ENCODE results near the gene FHIT.
A peak's percentile ranks its signal among the peaks of the same experiment; 100 is the strongest.

FHIT gene

GRCh38 chr3:59769127-59769750 lies 1482.0 kb downstream of the FHIT start:
- no peak for DNase-seq

DNA sequence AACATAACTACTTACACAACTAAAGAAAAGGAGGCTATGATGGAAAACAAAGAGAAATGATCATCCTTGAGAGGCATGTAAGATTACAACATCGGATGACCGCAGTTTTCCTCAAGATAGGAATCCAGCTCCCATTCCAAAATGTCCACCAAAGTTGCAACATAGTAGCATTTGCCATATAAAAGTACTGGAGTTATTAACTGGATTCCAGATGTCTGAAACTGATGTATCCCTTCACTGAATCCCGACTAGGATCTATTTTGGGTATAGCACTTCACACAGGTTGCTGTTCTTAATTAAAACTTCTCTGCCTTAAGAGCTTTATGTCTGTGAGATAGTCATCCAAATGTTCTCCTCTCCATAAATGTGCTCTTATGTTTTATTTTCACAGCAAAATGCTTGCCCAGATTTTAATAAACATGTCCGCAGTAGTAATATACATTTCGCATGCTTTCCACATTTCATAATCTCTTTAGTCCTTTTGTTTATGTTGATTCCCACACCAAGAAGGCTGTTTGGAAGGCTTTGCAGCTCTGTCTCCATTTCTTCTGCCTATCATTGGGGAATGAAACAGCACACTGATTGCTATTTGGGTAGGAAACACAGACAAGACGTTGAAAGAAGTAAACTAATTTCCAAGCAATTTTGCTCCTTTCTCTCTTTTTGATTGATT lies 1484.9 kb downstream of the FHIT start:
- DNase-seq = peak; percentile 95

GRCh38 chr3:59764171-59764570 lies 1487.1 kb downstream of the FHIT start:
- DNase-seq = peak; percentile 53

DNA sequence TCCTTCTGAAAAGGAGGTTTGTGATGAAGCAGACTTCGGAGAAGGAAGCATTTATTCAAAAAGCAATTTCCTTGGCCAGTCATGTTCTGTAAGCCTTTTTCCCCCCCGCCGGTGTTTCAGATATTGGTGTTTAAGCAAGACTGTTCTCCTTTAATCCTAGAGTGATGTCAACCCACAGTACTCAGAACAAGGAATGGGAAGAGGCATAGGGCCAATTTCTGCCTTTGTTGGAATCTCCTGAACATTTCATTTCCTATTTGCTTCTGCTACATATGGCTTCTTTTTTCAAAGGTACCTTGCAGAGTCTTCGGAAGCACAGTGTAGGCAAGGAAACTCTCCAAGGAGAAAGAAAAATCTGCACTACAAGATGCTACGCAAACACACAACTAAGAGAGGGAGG lies 1488.3 kb downstream of the FHIT start:
- DNase-seq = peak; percentile 17

GRCh38 chr3:59759298-59760031 lies 1491.8 kb downstream of the FHIT start:
- no peak for DNase-seq

GRCh38 chr3:59758672-59759071 lies 1492.6 kb downstream of the FHIT start:
- DNase-seq = no peak

GRCh38 chr3:59756934-59757333 lies 1494.3 kb downstream of the FHIT start:
- DNase-seq = no peak

- DNase-seq = peak; percentile 10
These were observed 1496.7 kb downstream of the FHIT start for GRCh38 chr3:59754456-59755129.

- DNase-seq = no peak
These were observed 1497.3 kb downstream of the FHIT start for GRCh38 chr3:59753808-59754450.

GRCh38 chr3:59752925-59753324 lies 1498.3 kb downstream of the FHIT start:
- no peak for DNase-seq

GRCh38 chr3:59751606-59752005 lies 1499.6 kb downstream of the FHIT start:
- DNase-seq = no peak

DNA sequence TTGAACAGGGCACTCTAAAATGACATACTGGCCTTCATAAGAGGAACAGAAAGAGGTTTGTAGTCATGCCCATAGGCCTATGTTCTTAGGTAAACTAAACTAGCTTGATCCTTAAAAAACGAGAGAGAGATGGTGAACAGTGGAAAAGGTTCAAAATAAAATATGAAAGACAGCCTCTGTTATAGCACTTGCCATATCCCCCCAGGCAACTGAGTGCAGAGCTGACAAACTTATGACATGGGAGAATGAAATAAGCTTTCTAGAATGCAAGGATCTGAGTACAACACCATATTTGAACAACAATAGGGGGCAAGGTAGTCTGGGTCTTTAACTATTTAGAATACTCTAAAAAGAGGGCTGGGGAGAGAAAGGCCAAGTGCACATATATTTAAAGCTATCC lies 1500.9 kb downstream of the FHIT start:
- DNase-seq = no peak

GRCh38 chr3:59749291-59749690 lies 1502.0 kb downstream of the FHIT start:
- no peak for DNase-seq

- no peak for DNase-seq
These were observed 1504.7 kb downstream of the FHIT start for GRCh38 chr3:59746585-59746984.

DNA sequence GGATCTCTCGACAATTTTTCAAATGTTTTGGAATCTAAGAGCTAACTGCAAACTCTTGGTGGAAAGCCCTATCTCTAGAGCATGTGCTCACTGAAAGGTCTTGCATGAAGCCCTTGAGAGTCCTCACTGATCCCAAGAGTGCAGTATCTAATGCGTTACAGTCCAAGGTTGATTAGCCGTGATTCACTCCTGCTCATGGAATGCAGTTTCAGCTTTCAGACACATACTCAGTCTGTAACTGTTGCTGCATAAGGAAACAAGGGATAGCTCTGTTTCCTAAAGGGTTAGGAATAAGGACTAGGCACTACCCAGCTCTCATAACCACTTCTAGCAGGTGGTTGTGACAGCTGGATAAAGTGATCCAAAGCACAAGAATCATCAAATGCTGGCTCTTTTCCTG lies 1514.0 kb downstream of the FHIT start:
- no peak for DNase-seq

DNA sequence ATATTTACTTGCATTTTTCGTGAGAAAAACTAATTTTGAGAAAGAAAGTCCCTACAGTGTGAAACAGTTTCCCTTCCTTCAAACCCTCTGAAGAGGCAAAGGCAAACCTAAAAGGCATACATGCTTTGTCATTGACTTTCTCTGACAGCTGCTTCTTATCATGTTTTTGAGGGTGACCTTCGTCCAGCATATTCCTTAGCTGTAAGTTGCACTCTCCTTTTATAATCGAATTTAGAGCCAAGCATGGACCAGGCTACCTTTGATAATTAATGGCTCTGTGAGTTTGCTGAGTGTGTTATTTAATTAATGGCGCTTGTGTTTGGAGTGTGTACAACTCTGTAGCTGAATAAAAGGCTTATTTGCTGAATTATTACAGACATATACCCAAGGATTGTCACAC lies 1517.2 kb downstream of the FHIT start:
- no peak for DNase-seq

- DNase-seq = no peak
These were observed 1518.0 kb downstream of the FHIT start for GRCh38 chr3:59733041-59733809.

DNA sequence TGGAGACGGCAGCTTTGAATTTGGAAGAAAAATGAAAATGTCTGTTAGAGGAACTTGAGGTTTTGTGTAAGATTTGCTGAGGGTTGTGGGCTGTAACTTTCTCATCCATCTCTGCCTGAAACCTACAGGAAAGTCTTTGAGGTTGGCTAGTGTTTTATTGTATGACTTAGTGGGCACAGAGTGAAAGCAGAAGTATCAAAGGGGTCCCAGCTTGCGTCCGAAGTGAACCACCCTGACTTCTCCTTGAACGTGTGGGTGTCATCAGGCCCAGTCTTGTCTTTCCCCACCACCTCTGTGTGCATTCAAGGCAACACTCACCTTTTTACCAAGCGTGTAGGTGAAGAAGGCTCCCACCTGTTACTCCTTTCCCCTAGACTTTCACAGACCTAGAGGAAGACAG lies 1519.3 kb downstream of the FHIT start:
- no peak for DNase-seq

DNA sequence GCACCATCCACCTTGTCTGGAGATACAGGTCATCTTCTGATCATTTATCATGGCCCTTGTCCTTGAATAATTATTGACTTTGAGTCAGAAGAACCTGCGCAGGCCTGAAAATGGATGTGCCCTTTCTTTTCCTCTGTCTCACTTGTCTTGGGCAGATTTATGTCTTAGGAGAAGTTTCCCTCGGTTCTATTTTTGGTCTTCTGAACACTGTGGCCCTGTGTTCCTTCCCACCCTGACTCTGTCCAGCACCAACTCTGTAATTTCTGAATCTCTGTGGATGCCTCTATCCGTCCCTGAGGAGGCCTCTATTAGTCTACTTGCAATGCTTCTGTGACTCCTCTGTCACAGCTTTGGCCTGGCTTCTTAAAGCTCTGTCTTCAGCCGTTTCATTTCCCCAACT lies 1520.7 kb downstream of the FHIT start:
- no peak for DNase-seq

- no peak for DNase-seq
These were observed 1522.7 kb downstream of the FHIT start for GRCh38 chr3:59728587-59728908.

DNA sequence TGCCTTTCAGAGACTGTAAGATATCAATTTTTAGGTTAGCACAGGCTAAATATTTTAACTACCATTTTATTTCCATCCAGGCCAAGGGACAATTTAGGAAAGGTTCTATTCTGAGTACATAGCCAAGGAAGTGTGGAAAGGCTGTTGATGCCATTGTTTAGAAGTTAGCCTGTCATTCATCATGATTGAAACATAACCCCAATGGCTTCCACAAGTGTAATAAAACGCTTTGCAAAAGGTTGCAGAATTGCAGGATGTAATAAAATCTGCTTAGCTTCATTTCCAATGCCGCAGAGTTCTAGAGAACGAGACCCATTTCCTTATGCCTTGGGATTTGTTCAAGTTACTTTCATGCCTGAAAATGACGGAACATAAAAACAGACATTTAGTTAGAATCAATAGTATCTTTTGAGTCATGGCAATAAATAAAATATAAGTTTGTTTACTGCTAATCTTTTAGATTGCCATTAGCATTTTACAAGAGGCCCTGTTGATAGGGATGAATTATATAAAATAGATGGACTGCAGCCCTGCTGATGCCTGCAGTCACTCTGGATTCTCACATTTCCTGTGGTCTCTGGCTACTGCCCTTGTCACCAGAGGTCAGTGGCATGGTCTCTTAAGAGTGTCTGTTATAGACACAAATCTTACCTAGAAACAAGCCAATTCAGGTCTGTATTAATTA lies 1523.2 kb downstream of the FHIT start:
- DNase-seq = no peak

- DNase-seq = no peak
These were observed 1525.0 kb downstream of the FHIT start for GRCh38 chr3:59726279-59726678.

Measured in fibroblast of skin of right quadriceps (primary cell).